ENCODE data around the gene TPK1. TPM values are rescaled to one million over a fixed set of nuclear protein-coding genes. Genes with fewer than 3 reads are reported as not detected.
A peak's percentile ranks its signal among the peaks of the same experiment; 100 is the strongest.

The TPK1 gene
- total RNA-seq, 1 donor from 2014 or later = 14.5 TPM

GRCh38 chr7:144516729-144517525 lies 318.9 kb downstream of the TPK1 start:
- Mint-ChIP-seq H3K27me3 (ENCODE audit: insufficient read depth, low read depth) (peaks cover 3% of the 10 kb centered on the region), H3K9me3 (no peaks in the 10 kb centered on the region), H3K36me3 (no peaks in the 10 kb centered on the region), H3K4me1 (peaks cover 4% of the 10 kb centered on the region), H3K4me3 (no peak overlapping the region), H3K27ac (no peak overlapping the region)
- H3K79me2 ChIP-seq (ENCODE audit: low read depth) = no peaks in the 10 kb centered on the region
- DNase-seq (ENCODE audit: low spot score) = no peak
- H3K4me1 ChIP-seq = no peaks in the 10 kb centered on the region
- H3F3A ChIP-seq (ENCODE audit: low read depth) = no peaks in the 10 kb centered on the region
- TF ChIP-seq EZH2phosphoT487 (IDR thresholded peaks at IDR 0.05) (no peak), EZH2 (IDR thresholded peaks at IDR 0.05) (no peak)
- TF ChIP-seq, protein P1, sequence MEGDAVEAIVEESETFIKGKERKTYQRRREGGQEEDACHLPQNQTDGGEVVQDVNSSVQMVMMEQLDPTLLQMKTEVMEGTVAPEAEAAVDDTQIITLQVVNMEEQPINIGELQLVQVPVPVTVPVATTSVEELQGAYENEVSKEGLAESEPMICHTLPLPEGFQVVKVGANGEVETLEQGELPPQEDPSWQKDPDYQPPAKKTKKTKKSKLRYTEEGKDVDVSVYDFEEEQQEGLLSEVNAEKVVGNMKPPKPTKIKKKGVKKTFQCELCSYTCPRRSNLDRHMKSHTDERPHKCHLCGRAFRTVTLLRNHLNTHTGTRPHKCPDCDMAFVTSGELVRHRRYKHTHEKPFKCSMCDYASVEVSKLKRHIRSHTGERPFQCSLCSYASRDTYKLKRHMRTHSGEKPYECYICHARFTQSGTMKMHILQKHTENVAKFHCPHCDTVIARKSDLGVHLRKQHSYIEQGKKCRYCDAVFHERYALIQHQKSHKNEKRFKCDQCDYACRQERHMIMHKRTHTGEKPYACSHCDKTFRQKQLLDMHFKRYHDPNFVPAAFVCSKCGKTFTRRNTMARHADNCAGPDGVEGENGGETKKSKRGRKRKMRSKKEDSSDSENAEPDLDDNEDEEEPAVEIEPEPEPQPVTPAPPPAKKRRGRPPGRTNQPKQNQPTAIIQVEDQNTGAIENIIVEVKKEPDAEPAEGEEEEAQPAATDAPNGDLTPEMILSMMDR (IDR thresholded peaks at IDR 0.05) = no peak
- no peaks in the 10 kb centered on the region for H3K9me3 ChIP-seq (ENCODE audit: low read depth)
- no peak overlapping the region for H3K4me2 ChIP-seq
- no peaks in the 10 kb centered on the region for H4K20me1 ChIP-seq (ENCODE audit: low read depth)
- no peak overlapping the region for H2AFZ ChIP-seq (replicated peaks)
- no peak overlapping the region for H3K9ac ChIP-seq
- no peak overlapping the region for H3K27ac ChIP-seq
- H3K4me3 ChIP-seq = no peak overlapping the region
- H3K27me3 ChIP-seq = no peaks in the 10 kb centered on the region
- no peaks in the 10 kb centered on the region for H3K36me3 ChIP-seq

- Histone ChIP-seq H3K9ac (no peak overlapping the region), H3K4me1 (no peaks in the 10 kb centered on the region), H3K4me2 (no peak overlapping the region), H3K27me3 (no peaks in the 10 kb centered on the region), H3K9me3 (ENCODE audit: low read depth) (no peaks in the 10 kb centered on the region), H3K4me3 (no peak overlapping the region), H3K36me3 (no peaks in the 10 kb centered on the region), H3K79me2 (ENCODE audit: low read depth) (no peaks in the 10 kb centered on the region), H2AFZ (replicated peaks) (no peak overlapping the region), H3K27ac (no peak overlapping the region), H3F3A (ENCODE audit: low read depth) (no peaks in the 10 kb centered on the region), H4K20me1 (ENCODE audit: low read depth) (no peaks in the 10 kb centered on the region)
- TF ChIP-seq EZH2phosphoT487 (IDR thresholded peaks at IDR 0.05) = no peak
- TF ChIP-seq, protein P1 (IDR thresholded peaks at IDR 0.05) = peak; percentile 59
- TF ChIP-seq EZH2 (IDR thresholded peaks at IDR 0.05) = no peak
- Mint-ChIP-seq H3K27ac (no peak overlapping the region), H3K36me3 (no peaks in the 10 kb centered on the region), H3K27me3 (ENCODE audit: insufficient read depth, low read depth) (peaks cover 3% of the 10 kb centered on the region), H3K9me3 (no peaks in the 10 kb centered on the region), H3K4me1 (peaks cover 4% of the 10 kb centered on the region), H3K4me3 (no peak overlapping the region)
- DNase-seq (ENCODE audit: low spot score) = peak; percentile 59
Measured at GRCh38 chr7:144513334-144513733, 322.5 kb downstream of the TPK1 start.

GRCh38 chr7:144510621-144511020 lies 325.2 kb downstream of the TPK1 start:
- Histone ChIP-seq H3K27ac (no peak overlapping the region), H3K27me3 (no peaks in the 10 kb centered on the region), H3F3A (ENCODE audit: low read depth) (no peaks in the 10 kb centered on the region), H3K36me3 (no peaks in the 10 kb centered on the region), H3K79me2 (ENCODE audit: low read depth) (no peaks in the 10 kb centered on the region), H3K4me2 (no peak overlapping the region), H3K9me3 (ENCODE audit: low read depth) (no peaks in the 10 kb centered on the region), H3K9ac (no peak overlapping the region), H3K4me3 (no peak overlapping the region), H3K4me1 (no peaks in the 10 kb centered on the region), H2AFZ (replicated peaks) (no peak overlapping the region), H4K20me1 (ENCODE audit: low read depth) (no peaks in the 10 kb centered on the region)
- TF ChIP-seq, protein P1 (IDR thresholded peaks at IDR 0.05) = no peak
- TF ChIP-seq EZH2 (IDR thresholded peaks at IDR 0.05) (no peak), EZH2phosphoT487 (IDR thresholded peaks at IDR 0.05) (no peak)
- Mint-ChIP-seq H3K36me3 (no peaks in the 10 kb centered on the region), H3K4me3 (no peak overlapping the region), H3K27me3 (ENCODE audit: insufficient read depth, low read depth) (no peaks in the 10 kb centered on the region), H3K9me3 (peaks cover 7% of the 10 kb centered on the region), H3K27ac (no peak overlapping the region), H3K4me1 (peaks cover 4% of the 10 kb centered on the region)
- no peak for DNase-seq (ENCODE audit: low spot score)

Measured in neural progenitor cell (in vitro differentiated cells).